RWPE1 (cell line): Measurements from ENCODE around the gene ACTR2.
"Not testable (repeated sequence)": the region's sequence is repeated elsewhere in the genome, so short reads cannot be mapped to it uniquely, and the experiment has no call there.

Source experiments
- CTCF ChIA-PET: fragments of 350-600 bp; sonication (Branson Sonifier 250); formaldehyde crosslinking; extraction: SDS; loops from one replicate; lab custom pipeline; 2021; lab: Yijun Ruan, JAX
- POLR2A ChIA-PET: fragments of 400-600 bp; formaldehyde crosslinking; extraction: SDS; loops from one replicate; lab custom pipeline; 2020; ENCODE audit warnings: antibody characterized with exemption; ENCODE audit not compliant: low non-redundant PET; lab: Yijun Ruan, JAX
- DNase-seq: peaks from one replicate; pipeline ENCODE4 v3.0.0; 2012; ENCODE audit warnings: low spot score
- H3K27ac ChIP-seq: fragments of 450-650 bp; 2 replicates; pipeline ENCODE4 v1.5.1; 2017
- TF ChIP-seq, protein P1 (sequence below): fragments of 450-650 bp; conservative IDR thresholded peaks from 2 replicates; pipeline ENCODE4 v1.5.1; 2017; ENCODE audit warnings: low read depth, mild to moderate bottlenecking

The ACTR2 gene

DNA sequence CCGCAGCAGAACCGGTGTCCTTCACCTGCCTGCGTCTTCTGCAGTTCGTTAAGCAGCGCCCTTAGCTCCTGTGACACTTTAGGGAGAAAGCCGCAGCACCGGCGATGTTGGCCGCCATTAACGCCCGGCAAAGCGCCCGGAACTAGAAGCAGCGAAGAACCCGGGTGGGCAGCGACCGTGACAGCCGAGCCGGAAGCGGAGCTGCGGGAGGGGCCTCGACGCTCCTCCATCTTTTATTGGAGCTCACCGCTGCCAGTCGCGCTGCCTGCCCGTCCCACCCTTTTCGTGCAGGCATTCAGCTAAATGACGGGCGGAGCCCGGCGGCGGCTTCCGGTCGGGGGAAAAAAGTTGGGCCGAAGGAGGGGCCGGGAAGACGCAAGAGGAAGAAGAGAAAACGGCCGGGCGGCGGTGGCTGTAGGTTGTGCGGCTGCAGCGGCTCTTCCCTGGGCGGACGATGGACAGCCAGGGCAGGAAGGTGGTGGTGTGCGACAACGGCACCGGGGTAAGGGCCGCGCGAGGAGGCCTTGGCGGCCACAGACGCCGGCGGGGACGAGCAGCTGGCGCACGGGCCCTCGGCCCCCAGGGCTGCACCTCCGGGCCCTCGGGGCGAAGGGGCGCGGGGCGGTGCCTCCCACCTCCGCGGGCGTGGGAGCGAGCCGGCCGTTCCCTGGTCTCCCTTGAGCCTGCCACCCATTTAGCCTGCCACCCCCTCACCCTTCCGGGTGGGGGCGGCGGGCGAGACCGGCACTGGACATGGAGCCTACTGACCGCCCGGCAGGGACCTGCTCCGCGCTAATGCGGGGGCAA is at the start of gene ACTR2:
Gene ACTR2, plus strand, starts transcription at position 376 of the 807 bp plus-strand sequence. Its CDS starts 79 bp downstream, at position 455.
- DNase-seq = peak; percentile 92
- ChIA-PET CTCF (interaction anchor here (0.5 kb wide), 1 partner anchor 169 kb away, joined by 3 read pairs; no protein-coding TSS in a partner anchor), POLR2A (interaction anchor here (0.6 to 1.3 kb wide), 4 partner anchors 9 to 478 kb away, joined by 3 to 6 read pairs (median 4); partner anchors contain the start of gene RAB1A)
- H3K27ac ChIP-seq = peak within 1 kb of the TSS; percentile 97
- TF ChIP-seq, protein P1, sequence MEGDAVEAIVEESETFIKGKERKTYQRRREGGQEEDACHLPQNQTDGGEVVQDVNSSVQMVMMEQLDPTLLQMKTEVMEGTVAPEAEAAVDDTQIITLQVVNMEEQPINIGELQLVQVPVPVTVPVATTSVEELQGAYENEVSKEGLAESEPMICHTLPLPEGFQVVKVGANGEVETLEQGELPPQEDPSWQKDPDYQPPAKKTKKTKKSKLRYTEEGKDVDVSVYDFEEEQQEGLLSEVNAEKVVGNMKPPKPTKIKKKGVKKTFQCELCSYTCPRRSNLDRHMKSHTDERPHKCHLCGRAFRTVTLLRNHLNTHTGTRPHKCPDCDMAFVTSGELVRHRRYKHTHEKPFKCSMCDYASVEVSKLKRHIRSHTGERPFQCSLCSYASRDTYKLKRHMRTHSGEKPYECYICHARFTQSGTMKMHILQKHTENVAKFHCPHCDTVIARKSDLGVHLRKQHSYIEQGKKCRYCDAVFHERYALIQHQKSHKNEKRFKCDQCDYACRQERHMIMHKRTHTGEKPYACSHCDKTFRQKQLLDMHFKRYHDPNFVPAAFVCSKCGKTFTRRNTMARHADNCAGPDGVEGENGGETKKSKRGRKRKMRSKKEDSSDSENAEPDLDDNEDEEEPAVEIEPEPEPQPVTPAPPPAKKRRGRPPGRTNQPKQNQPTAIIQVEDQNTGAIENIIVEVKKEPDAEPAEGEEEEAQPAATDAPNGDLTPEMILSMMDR = no peak

DNA sequence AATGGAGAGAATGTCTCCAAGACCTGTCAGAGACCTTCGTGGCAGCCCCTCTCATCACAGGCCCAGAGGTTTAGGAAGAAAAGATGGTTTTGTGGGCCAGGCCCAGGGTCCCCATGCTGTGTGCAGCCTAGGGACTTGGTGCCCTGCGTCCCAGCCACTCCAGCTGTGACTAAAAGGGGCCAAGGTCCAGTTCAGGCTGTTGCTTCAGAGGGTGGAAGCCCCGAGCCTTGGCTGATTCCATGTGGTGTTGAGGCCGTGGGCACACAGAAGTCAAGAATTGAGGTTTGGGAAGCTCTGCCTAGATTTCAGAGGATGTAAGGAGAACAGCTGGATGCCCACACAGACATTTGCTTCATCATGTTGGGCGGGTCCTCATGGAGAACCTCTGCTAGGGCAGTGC is 45.1 kb upstream of the ACTR2 start:
- ChIA-PET CTCF (no interaction called here), POLR2A (no interaction called here)
- no peak for DNase-seq
- H3K27ac ChIP-seq = no peak overlapping the region
- TF ChIP-seq, protein P1 = no peak

DNA sequence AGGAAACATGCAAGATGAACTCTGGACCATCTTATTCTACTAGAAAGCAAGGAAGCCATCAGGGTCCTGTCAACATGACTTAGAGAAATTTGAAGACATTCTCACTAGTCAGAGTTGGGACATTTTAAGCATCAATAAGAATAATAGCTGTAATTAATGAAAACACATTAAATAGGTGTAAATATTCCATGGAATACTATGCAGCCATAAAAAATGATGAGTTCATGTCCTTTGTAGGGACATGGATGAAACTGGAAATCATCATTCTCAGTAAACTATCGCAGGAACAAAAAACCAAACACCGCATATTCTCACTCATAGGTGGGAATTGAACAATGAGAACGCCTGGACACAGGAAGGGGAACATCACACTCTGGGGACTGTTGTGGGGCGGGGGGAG is 44.2 kb upstream of the ACTR2 start:
- CTCF ChIA-PET, H3K27ac ChIP-seq, DNase-seq, POLR2A ChIA-PET: not testable (repeated sequence)

DNA sequence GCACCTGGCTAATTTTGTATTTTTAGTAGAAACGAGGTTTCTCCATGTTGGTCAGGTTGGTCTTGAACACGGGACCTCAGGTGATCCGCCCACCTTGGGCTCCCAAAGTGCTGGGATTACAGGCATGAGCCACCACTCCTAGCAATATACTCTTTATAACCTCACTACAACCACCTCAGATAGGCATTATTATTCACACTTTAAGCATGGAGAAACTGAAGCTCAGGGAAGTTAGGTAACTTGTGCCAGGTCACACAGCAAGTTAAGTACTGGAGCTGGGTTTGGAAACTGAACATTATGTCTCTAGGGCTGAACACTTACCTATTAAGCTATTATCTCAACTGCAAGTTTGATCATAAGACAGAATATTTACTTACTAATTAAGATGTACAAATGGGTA is 42.6 kb upstream of the ACTR2 start:
- ChIA-PET POLR2A (interaction anchor here (0.6 kb wide), 1 partner anchor 515 kb away, joined by 5 read pairs; no protein-coding TSS in a partner anchor), CTCF (interaction anchor here (0.6 to 1.6 kb wide), 3 partner anchors 16 to 477 kb away, joined by 3 to 7 read pairs (median 4); no protein-coding TSS in a partner anchor)
- TF ChIP-seq, protein P1 = no peak
- DNase-seq = no peak
- no peak overlapping the region for H3K27ac ChIP-seq

DNA sequence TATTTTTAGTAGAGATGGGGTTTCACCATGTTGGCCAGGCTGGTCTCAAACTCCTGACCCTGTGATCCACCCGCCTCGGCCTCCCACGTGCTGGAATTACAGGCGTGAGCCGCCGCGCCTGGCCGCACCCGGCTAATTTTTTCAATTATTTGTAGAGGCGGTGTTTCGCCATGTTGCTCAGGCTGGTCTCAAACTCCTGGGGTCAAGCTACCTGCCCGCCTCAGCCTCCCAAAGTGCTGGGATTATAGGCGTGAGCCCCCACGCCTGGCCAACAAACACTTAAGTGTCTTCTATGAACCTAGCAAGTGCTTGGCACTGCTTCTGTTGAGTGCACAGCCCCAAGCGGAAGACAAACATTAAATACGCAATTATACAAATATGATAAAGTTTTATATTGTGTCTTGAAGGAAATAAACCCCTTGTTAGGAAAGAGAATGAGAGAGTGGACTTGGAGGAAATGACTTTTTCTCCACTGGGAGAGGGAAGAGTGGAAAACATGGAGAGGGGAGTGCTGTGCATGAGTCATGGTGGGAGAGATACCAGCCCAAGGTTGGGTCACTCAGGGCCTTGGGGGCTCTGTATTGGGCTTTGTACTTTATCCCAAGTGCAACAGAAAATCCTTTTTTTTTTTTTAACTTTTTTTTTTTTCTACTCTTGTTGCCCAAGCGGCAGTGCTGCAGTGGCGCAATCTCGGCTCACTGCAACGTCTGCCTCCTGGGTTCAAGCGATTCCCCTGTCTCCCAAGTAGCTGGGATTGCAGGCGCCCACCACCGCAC is 41.4 kb upstream of the ACTR2 start:
- no peak for DNase-seq

DNA sequence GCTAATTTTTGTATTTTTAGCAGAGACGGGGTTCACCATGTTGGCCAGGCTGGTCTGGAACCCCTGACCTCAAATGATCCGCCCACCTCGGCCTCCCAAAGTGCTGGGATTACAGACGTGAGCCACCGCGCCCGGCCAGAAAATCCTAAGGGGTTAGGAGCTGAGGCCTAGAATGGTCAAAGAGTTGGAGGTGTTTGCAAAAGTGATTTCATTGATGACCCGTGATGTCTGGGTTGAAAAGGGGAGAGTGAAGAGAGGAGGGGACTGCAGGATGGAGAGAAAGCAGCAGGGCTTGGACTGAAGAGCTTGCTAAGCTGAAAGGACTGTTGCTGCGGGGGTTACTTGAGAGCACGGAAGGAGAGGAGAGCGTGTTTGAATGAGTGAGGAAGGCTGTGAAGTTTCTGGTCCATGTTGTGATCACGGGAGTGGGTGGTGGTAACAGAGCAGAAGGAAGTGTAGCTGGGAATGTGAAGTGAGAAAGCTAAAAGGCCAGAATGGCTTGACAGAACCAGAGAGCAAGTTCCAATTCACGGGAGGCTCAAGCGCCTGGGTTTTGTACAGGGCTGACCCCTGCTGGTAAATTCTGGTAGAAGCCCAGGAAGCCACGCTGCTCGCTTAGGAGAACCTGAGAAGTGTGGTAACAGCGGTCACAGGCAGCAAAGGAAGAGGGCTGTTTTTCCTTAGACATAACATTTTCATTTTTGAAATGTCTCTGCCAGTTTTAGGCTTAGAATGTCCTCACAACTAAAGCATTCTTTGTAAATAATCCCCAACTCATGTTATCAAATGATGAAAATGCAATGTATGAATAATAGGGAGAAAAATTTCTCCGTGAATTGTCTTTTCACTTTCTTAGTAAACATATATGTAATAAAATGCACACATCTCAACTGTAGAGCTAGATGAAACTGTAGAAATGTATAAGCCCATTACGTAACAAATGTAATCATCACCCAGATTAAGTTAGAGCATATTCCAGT is 40.5 kb upstream of the ACTR2 start:
- CTCF ChIA-PET = interaction anchor here (0.6 to 1.4 kb wide), 5 partner anchors 9 to 415 kb away, joined by 3 to 8 read pairs (median 5); no protein-coding TSS in a partner anchor
- DNase-seq = peak; percentile 75
- TF ChIP-seq, protein P1 = peak; percentile 70
- POLR2A ChIA-PET = no interaction called here
- H3K27ac ChIP-seq = no peak overlapping the region

More for the DNA sequence above, 41.4 kb upstream of the ACTR2 start:
- TF ChIP-seq, protein P1 = no peak
- no peak overlapping the region for H3K27ac ChIP-seq
- POLR2A ChIA-PET = no interaction called here
- CTCF ChIA-PET = interaction anchor here (0.6 to 1.6 kb wide), 8 partner anchors 8 to 416 kb away, joined by 3 to 8 read pairs (median 4); no protein-coding TSS in a partner anchor
